NCI-H2227 treated with DMSO at 0.1 percent for 48 hours (cell line): ENCODE results near the gene SUGP1.
"Not testable (repeated sequence)": the region's sequence is repeated elsewhere in the genome, so short reads cannot be mapped to it uniquely, and the experiment has no call there.

Source experiments
- DNase-seq: peaks from one replicate; lab custom pipeline; 2025; lab: John Stamatoyannopoulos, UW

SUGP1 gene

DNA sequence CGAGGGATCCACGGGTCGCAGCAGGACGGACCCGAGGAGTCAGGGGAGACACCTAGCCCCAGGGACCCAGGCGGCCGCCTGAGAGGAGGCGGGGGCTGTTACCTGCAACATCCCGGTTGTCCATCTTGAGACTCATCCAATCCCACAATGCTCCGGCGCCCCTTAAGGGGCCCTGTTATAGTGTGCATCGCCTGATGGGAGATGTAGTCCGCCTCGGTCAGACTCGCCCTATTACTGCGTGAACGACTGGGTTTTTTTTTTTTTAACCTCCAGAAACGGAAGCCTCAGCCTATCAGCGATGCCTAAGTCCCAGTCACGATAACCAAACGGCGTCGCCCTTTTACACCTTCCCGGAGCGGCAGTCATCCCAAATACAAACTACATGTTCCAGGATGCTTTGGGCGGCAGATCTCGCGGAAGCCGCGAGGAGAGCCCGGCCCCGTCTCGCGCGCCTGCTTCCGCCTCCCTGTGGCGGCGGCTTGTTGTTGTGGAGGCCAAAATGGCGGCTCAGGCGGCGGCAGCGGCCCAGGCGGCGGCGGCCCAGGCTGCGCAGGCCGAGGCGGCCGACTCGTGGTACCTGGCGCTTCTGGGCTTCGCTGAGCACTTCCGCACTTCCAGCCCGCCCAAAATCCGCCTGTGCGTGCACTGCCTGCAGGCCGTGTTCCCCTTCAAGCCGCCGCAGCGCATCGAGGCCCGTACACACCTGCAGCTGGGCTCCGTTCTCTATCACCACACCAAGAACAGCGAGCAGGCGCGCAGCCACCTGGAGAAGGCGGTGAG, at the start of gene SUGP1, which contains the start of gene MAU2:
Gene SUGP1 (minus strand): TSS at position 149 of the 780 bp plus-strand sequence. CDS start 13 bp downstream, at position 136.
Gene MAU2 (plus strand): TSS at position 469 of the 780 bp plus-strand sequence. CDS start 31 bp downstream, at position 500.
- DNase-seq, result peak; percentile 82

DNA sequence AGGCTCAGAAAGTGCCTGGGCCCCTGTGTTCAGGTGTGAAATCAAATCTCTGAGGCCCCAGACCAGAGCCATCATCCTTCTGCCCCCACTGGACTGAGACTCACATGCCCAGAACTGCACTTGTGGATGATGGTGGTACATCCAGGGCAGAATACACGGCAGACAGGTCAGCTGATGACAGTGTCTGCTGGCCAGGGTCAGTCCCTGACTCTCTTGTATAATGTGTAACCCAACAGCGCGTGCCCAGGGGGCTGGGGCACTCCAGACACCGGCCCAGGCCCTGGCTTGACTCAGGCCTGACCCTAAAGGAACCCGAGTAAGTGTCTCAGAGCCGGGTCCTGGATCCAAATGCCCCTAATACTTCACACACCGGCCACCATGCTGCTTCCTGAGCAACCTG, 47.8 kb upstream of the SUGP1 start:
- DNase-seq, result no peak

GRCh38 chr19:19366434-19367396, 46.4 kb upstream of the SUGP1 start:
- peak; percentile 14 for DNase-seq

DNA sequence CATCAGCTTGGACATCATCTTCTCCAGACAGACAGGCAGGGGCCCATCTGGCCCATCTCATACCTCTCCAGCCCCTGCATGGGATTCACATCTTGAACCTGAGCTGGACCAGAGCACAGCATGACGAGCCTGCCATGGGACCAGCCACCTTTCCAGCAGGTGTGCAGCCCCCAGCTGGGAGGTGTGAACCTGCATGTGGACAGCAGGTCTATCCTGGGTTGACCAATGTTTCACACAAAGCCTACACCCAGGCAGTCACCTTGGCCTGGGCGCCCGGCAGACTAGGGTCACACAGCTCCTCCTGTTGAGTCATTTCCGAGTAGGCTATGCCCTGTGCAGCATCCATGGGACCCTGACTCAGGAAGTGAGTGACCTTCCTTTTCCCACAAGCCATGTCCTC, 41.8 kb upstream of the SUGP1 start:
- DNase-seq, result no peak

DNA sequence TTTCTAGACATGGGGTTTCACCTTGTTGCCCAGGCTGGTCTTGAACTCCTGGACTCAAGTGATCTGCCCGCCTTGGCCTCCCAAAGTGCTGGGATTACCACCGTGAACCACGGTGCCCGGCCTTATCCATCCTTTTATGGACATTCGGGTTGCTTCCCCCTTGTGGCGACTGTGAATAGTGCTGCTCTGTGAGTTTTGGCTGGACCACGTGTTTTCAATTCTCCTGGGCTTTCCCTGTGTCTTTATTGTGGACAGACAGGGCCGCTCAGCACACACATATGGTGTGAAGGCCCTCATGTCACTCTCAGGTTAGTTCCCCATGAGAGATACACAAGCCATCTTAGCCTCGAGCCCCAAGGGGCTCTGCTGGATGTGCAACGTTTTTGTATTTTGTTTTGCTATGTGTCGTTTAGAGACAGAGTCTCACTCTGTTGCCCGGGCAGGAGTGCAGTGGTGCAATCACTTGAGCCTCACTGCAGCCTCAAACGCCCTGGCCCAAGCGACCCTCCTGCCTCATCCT, 40.8 kb upstream of the SUGP1 start:
- peak; percentile 67 for DNase-seq

DNA sequence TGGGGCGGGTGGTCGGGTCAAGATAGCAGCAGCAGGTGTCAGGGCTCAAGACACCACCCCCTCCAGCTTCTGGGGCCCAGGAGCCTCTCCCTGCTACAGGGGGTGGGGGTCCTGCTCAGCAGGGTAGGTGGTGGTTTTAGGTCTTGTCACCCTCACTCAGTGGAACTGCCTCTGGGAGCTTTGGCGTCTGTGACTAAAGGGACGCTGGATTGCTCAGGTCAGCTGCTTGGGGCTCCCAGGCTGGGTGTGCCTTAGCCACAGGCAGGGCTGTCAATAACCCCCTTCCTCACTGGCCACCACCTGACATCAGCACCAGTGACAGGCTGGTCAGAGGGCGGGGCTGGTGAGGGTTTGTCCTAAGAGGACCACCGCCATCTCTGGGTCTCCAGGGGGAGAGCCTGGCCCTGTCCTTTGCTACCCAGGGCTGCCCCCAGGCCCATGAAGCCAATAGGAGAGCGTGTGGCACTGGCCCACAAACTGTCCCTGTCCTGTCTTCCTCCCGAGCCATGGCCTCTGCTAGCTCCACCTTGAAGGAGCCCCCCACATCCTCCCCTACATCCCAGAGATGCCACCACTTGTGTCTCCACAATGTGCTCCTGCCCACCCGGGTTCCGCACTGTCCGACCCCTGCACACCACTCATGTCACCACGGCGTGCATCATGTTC, 36.7 kb upstream of the SUGP1 start:
- DNase-seq, result no peak

DNA sequence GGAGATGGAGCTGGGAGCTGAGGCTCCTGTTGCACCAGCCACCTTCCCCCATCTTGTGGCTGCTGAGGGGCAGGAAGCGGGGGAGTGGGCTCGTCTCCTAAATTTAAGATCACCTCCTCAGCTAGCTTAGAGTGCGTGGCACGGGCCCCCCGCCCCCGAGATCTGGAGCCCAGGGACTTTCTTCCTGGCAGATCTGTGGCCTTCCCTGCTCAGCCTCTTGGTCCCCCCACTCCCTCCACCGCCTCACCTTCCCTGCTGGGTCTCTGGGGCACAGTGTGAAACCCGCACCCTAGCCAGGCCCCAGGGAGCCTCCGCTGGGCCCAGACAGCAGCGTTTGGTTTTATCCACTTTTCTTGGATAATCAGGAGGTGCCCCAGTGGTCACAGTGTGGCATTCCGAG, 36.2 kb upstream of the SUGP1 start:
- DNase-seq, result no peak

GRCh38 chr19:19355606-19356139, 35.4 kb upstream of the SUGP1 start:
- no peak for DNase-seq

DNA sequence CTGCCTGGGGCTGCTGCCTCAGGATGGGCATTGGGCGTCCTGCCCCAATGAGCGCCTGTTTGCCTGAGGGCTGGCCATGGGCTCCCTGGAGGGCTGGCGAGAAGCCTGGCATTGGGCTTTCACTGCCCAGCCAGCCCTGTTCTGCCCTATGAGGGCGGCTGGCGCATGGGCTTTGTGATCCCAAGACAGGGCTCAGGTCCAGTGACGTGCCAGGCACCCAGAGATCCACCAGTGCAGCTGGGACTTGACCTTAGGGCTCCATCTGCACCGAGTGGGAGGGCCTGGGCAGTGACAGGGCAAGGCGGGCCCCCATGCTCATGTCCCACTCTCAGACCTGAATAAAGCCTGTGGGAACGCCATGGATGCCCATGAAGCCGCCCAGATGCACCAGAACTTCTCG, 34.6 kb upstream of the SUGP1 start:
- DNase-seq, result no peak

DNA sequence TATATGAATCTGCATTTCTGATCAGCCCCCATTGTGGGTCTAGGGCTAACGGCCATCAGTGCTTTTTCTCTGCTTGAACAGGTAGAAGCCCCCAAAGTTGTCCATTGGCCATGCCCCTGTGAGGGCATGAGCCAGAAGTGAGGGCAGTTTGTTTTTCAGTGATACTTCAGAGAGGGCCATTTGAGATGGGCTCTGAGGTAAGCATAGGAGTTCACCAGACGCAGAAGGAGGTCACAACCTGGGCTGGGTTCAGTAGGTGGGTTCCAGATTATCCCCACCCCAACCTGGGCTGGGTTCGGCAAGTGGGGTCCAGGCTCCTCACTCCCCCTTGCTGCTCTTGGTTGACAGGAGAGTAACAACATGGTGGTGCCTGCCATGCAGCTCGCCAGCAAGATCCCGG, 33.7 kb upstream of the SUGP1 start:
- no peak for DNase-seq

DNA sequence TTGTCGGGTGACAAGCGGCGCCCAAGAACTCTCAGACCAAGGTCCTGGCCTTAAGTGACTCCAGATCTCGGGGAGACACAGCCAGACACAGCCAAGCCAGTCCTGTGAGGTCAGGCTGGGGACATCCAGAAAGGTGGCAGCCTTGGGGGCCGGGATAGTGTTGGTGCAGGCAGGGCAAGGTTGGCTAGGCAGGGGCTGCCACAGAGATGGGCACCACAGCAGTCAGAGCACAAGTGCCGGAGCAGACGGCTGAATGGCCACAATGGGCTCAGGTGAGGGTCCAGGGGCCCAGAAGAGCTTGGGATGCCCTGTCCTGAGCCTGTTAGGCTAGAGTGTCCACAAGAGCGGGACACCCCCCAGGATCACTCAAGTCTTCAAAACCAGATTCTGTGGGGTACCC, 32.5 kb upstream of the SUGP1 start:
- DNase-seq, result no peak

DNA sequence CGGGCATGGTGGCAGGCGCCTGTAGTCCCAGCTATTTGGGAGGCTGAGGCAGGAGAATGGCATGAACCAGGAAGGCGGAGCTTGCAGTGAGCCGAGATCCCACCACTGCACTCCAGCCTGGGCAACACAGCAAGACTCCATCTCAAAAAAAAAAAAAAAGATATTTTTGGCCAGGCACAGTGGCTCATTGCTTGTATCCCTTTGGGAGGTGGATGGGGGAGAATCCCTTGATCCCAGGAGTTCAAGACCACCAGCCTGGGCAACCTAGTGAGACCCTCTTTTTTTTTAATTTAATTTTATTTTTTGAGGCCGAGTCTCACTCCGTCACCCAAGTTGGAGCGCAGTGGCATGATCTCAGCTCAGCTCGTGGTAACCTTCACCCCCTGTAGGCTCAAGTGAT, 30.4 kb upstream of the SUGP1 start:
- not testable (repeated sequence) for DNase-seq

DNA sequence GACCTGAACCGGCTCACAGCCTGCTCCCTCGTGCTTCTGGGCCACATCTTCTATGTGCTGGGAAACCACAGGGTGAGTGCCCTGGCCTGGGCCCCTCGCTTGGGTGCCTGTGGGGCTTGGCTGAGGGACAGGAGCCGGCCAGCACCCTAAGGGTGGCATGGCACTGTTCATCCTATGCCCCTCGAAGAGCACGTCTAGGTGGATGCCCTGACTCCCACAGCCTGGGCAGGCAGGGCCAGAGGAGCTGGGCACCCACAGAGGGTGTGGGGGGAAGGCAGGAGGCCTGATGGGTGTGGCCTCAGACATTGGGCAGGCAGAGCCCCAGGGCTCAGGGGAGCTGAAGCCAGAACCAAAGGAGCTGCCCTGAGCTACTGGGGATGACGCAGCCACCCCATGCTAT, 29.1 kb upstream of the SUGP1 start:
- DNase-seq, result no peak

DNA sequence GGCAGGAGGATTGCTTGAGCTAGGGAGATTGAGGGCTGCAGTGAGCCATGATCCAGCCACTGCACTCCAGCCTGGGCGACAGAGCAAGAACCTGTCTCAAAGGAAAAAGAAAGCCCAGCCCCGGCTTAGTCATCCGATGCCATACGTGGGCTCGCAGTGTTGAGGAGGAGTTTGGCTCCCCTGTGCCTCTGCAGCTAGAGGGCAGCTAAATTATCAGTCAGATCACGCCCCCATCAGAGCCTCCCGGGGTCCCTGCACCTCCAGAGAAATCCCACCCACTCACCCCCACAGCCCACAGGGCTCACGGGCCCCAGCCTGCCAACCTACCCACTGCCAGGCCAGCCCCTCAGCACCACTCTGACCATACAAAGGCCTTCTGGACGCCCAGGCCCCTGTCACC, 28.0 kb upstream of the SUGP1 start:
- no peak for DNase-seq

GRCh38 chr19:19347401-19348110, 27.2 kb upstream of the SUGP1 start:
- no peak for DNase-seq

- no peak for DNase-seq
Measured at GRCh38 chr19:19345970-19346369, 25.7 kb upstream of the SUGP1 start.

GRCh38 chr19:19345232-19345631, 24.9 kb upstream of the SUGP1 start:
- no peak for DNase-seq

DNA sequence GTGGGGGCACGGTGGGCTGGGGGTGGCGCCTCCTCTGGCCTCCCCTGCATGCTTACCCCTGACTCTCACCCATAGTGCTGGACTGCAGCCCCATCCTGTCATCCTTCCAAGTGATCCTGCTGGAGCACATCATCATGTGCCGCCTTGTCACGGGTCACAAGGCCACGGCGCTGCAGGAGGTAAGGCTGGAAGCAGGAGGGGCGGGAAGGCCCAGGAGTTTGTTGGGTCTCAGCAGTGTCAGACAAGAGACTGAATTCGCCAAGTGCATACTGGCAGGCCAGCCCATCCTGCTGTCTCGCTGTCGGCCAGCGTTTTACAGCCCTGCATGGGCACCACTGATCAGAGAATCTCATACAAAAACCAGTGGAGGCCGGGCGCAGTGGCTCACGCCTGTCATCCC, 23.5 kb upstream of the SUGP1 start:
- no peak for DNase-seq

- DNase-seq, result no peak
Measured at GRCh38 chr19:19343016-19343362, 22.7 kb upstream of the SUGP1 start.

- peak; percentile 6 for DNase-seq
Measured at GRCh38 chr19:19342086-19343015, 22.0 kb upstream of the SUGP1 start.
